Epithelial cell of esophagus (primary cell): Measurements from ENCODE around the gene GABRA4.

Experiments used
- DNase-seq: peaks from one replicate; pipeline ENCODE4 v3.0.0; 2010; ENCODE audit warnings: low read depth
- H3K4me3 ChIP-seq: 2 replicates; pipeline ENCODE4 v1.5.1; 2011; ENCODE audit warnings: mild to moderate bottlenecking, low read length, control low read depth
- CTCF ChIP-seq: IDR thresholded peaks from 2 replicates; pipeline ENCODE4 v1.5.1; 2011; ENCODE audit warnings: low read depth, mild to moderate bottlenecking, low read length, control low read depth, inconsistent platforms; ENCODE audit not compliant: insufficient read depth; ENCODE audit errors: missing control alignments

The GABRA4 gene

GRCh38 chr4:46979726-46980125, 13.7 kb downstream of the GABRA4 start:
- DNase-seq: no peak
- TF ChIP-seq CTCF: no peak
- no peak overlapping the region for H3K4me3 ChIP-seq

- no peak for DNase-seq
Measured at GRCh38 chr4:46979283-46979682, 14.1 kb downstream of the GABRA4 start.

GRCh38 chr4:46977245-46977644, 16.1 kb downstream of the GABRA4 start:
- no peak overlapping the region for H3K4me3 ChIP-seq
- no peak for TF ChIP-seq CTCF
- no peak for DNase-seq

More at GRCh38 chr4:46979283-46979682, 14.1 kb downstream of the GABRA4 start:
- TF ChIP-seq CTCF: no peak
- no peak overlapping the region for H3K4me3 ChIP-seq

- TF ChIP-seq CTCF: no peak
- peak; percentile 7 for DNase-seq
- H3K4me3 ChIP-seq: no peak overlapping the region
Measured at GRCh38 chr4:46975812-46976553, 17.4 kb downstream of the GABRA4 start.

- no peak for DNase-seq
- no peak overlapping the region for H3K4me3 ChIP-seq
- TF ChIP-seq CTCF: no peak
Measured at GRCh38 chr4:46974891-46975543, 18.4 kb downstream of the GABRA4 start.

GRCh38 chr4:46968847-46969246, 24.5 kb downstream of the GABRA4 start:
- no peak overlapping the region for H3K4me3 ChIP-seq
- no peak for DNase-seq
- TF ChIP-seq CTCF: no peak
